Mesendoderm (in vitro differentiated cells): ENCODE results near the gene RNF187.
A peak's percentile ranks its signal among the peaks of the same experiment; 100 is the strongest.

ENCODE experiments used
- DNase-seq: peaks from one replicate; pipeline ENCODE4 v3.0.0; 2013
- H2AK5ac ChIP-seq: 2 replicates; pipeline ENCODE4 v1.6.1; 2013; ENCODE audit warnings: low read length, inconsistent platforms
- H2BK120ac ChIP-seq: 2 replicates; pipeline ENCODE4 v1.6.1; 2013; ENCODE audit warnings: low read depth, mild to moderate bottlenecking, low read length, moderate library complexity, mixed read lengths
- H2BK15ac ChIP-seq: replicated peaks from 2 replicates; pipeline ENCODE4 v1.6.1; 2013; ENCODE audit warnings: low read depth, mild to moderate bottlenecking, moderate library complexity
- H2BK5ac ChIP-seq: 2 replicates; pipeline ENCODE4 v1.6.1; 2013; ENCODE audit warnings: low read length, inconsistent platforms
- H3K18ac ChIP-seq: 2 replicates; pipeline ENCODE4 v1.6.1; 2013; ENCODE audit warnings: mild to moderate bottlenecking, low read length, mixed read lengths
- H3K23ac ChIP-seq: one replicate; pipeline ENCODE4 v1.6.1; 2013; ENCODE audit warnings: low read length
- H3K27ac ChIP-seq: 2 replicates; pipeline ENCODE4 v1.5.1; 2013; ENCODE audit warnings: low read depth, mild to moderate bottlenecking, inconsistent platforms, low read length, moderate library complexity
- H3K27me3 ChIP-seq: 2 replicates; pipeline ENCODE4 v1.6.1; 2013; ENCODE audit warnings: low read length, control low read depth, mild to moderate bottlenecking, inconsistent platforms; ENCODE audit not compliant: insufficient read depth, poor library complexity
- H3K36me3 ChIP-seq: 2 replicates; pipeline ENCODE4 v1.6.1; 2013; ENCODE audit warnings: low read length, inconsistent platforms; ENCODE audit not compliant: control insufficient read depth, insufficient read depth
- H3K4ac ChIP-seq: one replicate; pipeline ENCODE4 v1.6.1; 2013; ENCODE audit warnings: low read depth, mild to moderate bottlenecking, low read length, moderate library complexity
- H3K4me1 ChIP-seq: 2 replicates; pipeline ENCODE4 v1.6.1; 2013; ENCODE audit warnings: low read depth, low read length, inconsistent platforms; ENCODE audit not compliant: control insufficient read depth
- H3K4me2 ChIP-seq: 2 replicates; pipeline ENCODE4 v1.6.1; 2013; ENCODE audit warnings: low read length
- H3K4me3 ChIP-seq: 2 replicates; pipeline ENCODE4 v1.5.1; 2013; ENCODE audit warnings: mild to moderate bottlenecking, low read length
- H3K56ac ChIP-seq: one replicate; pipeline ENCODE4 v1.6.1; 2013; ENCODE audit warnings: low read length
- H3K79me1 ChIP-seq: 2 replicates; pipeline ENCODE4 v1.6.1; 2013; ENCODE audit warnings: low read length, inconsistent platforms
- H3K79me2 ChIP-seq: 2 replicates; pipeline ENCODE4 v1.6.1; 2013; ENCODE audit warnings: mild to moderate bottlenecking, low read length; ENCODE audit not compliant: control insufficient read depth, insufficient read depth
- H3K9ac ChIP-seq: 2 replicates; pipeline ENCODE4 v1.6.1; 2013; ENCODE audit warnings: low read length, inconsistent platforms
- H4K5ac ChIP-seq: one replicate; pipeline ENCODE4 v1.6.1; 2013; ENCODE audit warnings: low read length
- H4K8ac ChIP-seq: one replicate; pipeline ENCODE4 v1.6.1; 2013; ENCODE audit warnings: low read depth, mild to moderate bottlenecking, control low read depth, low read length, moderate library complexity
- WGBS: extraction: QIAGEN DNeasy Blood & Tissue Kit; methylation state at CpG from one replicate; pipeline ENCODE4 v1.1.7; 2013; ENCODE audit warnings: low lambda C conversion rate, missing lambda C conversion rate; ENCODE audit not compliant: insufficient coverage; ENCODE audit errors: extremely low coverage; 5-methylcytosine and 5-hydroxymethylcytosine counted together

The RNF187 gene

DNA sequence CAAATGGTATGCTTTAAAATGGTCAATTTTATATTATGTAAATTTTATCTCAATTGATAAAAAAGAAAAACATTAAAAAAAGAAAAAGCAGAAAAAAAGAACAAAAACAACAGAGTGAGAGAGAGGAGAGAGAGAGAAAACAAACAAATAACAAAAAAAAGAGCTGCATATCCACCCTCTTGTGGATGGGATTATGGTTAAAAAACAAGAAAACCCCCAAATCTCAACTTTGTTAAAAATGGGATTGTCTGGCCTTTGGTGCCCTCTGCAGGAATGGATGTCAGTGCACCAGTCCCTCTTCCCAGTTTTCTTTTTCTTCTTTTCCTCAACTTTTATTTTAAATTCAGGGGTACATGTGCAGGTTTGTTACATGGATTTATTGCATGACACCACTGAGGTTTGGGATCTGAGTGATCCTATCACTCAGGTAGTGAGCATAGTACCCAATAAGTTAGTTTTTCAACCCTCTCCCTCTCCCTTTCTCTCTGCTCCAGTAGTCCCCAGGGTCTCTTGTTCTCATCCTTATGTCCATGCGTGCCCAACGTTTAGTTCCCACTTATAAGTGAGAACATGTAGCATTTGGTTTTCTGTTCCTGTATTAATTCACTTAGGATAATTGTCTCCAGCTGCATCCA is 28.1 kb downstream of the RNF187 start:
- H3K23ac ChIP-seq = no peak overlapping the region

DNA sequence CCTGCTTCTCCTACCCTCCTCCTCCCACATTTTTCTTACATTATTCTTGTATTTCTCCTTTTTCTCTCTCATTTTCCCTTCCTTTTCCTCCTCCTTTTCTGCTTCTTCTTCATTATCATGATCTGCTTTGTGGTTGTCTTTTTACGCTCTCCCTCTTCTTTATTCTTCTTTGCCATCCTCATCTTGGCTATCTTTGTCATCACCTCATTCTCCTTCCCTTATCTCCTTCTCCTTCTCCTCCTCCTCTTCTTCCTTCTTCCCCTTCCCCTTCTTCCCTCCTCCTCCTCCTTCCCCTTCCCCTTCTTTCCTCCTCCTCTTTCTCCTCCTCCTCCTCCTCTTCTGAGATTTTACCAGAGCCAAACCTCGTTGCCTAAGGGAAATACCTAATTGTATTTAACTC is 30.5 kb downstream of the RNF187 start:
- no peak overlapping the region for H3K4me2 ChIP-seq
- H3K23ac ChIP-seq = no peak overlapping the region
- H3K4me3 ChIP-seq = no peak overlapping the region
- no peak overlapping the region for H3K4ac ChIP-seq
- no peak overlapping the region for H2BK120ac ChIP-seq
- H3K79me2 ChIP-seq = no peaks in the 10 kb centered on the region
- no peak overlapping the region for H3K9ac ChIP-seq
- H3K18ac ChIP-seq = no peak overlapping the region
- no peaks in the 10 kb centered on the region for H3K79me1 ChIP-seq
- no peak overlapping the region for H4K5ac ChIP-seq
- H4K8ac ChIP-seq = no peak overlapping the region
- H2BK5ac ChIP-seq = no peak overlapping the region
- no peaks in the 10 kb centered on the region for H3K4me1 ChIP-seq
- no peak overlapping the region for H3K27ac ChIP-seq
- H3K56ac ChIP-seq = no peak overlapping the region
- H3K27me3 ChIP-seq = no peaks in the 10 kb centered on the region
- WGBS = no CpG with 5 or more reads among the region's 2 CpGs
- H2AK5ac ChIP-seq = no peak overlapping the region
- no peak overlapping the region for H2BK15ac ChIP-seq
- DNase-seq = no peak
- H3K36me3 ChIP-seq = no peaks in the 10 kb centered on the region

More for the DNA sequence above, 28.1 kb downstream of the RNF187 start:
- no peak overlapping the region for H3K56ac ChIP-seq
- H2AK5ac ChIP-seq = no peak overlapping the region
- H3K4me2 ChIP-seq = no peak overlapping the region
- H2BK15ac ChIP-seq = no peak overlapping the region
- no peaks in the 10 kb centered on the region for H3K36me3 ChIP-seq
- no peak overlapping the region for H3K4me3 ChIP-seq
- no peaks in the 10 kb centered on the region for H3K4me1 ChIP-seq
- H4K8ac ChIP-seq = no peak overlapping the region
- no CpG with 5 or more reads among the region's 2 CpGs for WGBS
- H2BK5ac ChIP-seq = no peak overlapping the region
- no peaks in the 10 kb centered on the region for H3K79me1 ChIP-seq
- no peak overlapping the region for H3K27ac ChIP-seq
- no peak overlapping the region for H3K18ac ChIP-seq
- no peaks in the 10 kb centered on the region for H3K27me3 ChIP-seq
- no peak overlapping the region for H2BK120ac ChIP-seq
- DNase-seq = peak; percentile 60
- H3K79me2 ChIP-seq = no peaks in the 10 kb centered on the region
- H4K5ac ChIP-seq = no peak overlapping the region
- H3K4ac ChIP-seq = no peak overlapping the region
- no peak overlapping the region for H3K9ac ChIP-seq

DNA sequence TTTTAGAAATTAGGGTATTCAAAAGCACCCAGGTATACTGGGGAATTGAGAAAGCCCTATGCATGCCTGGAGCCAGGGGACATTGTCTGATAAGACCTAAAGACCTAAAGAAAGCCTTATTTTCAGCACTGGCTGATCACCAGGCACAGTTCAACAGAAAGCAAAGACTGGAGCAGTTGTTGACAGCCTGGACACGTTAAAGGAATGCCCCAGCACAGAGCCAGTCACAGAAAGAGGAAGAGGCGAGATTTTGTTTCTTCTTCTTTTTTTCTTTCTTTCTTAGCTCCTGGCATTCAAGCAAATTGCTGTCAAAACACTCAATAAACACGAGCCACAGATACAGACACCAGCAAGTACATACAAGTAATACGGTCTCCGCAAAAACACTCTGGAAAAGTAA is 40.4 kb downstream of the RNF187 start:
- no peaks in the 10 kb centered on the region for H3K79me1 ChIP-seq
- H2BK15ac ChIP-seq = no peak overlapping the region
- H2AK5ac ChIP-seq = no peak overlapping the region
- no peak overlapping the region for H3K18ac ChIP-seq
- H3K23ac ChIP-seq = no peak overlapping the region
- no peaks in the 10 kb centered on the region for H3K4me1 ChIP-seq
- H3K79me2 ChIP-seq = no peaks in the 10 kb centered on the region
- no peak overlapping the region for H3K27ac ChIP-seq
- H3K9ac ChIP-seq = no peak overlapping the region
- H2BK5ac ChIP-seq = no peak overlapping the region
- H3K27me3 ChIP-seq = no peaks in the 10 kb centered on the region
- no peak overlapping the region for H3K4me3 ChIP-seq
- H4K5ac ChIP-seq = no peak overlapping the region
- no peak overlapping the region for H4K8ac ChIP-seq
- no peak overlapping the region for H3K4ac ChIP-seq
- WGBS = no CpG with 5 or more reads among the region's 5 CpGs
- H2BK120ac ChIP-seq = no peak overlapping the region
- no peaks in the 10 kb centered on the region for H3K36me3 ChIP-seq
- no peak overlapping the region for H3K4me2 ChIP-seq
- no peak for DNase-seq
- no peak overlapping the region for H3K56ac ChIP-seq

DNA sequence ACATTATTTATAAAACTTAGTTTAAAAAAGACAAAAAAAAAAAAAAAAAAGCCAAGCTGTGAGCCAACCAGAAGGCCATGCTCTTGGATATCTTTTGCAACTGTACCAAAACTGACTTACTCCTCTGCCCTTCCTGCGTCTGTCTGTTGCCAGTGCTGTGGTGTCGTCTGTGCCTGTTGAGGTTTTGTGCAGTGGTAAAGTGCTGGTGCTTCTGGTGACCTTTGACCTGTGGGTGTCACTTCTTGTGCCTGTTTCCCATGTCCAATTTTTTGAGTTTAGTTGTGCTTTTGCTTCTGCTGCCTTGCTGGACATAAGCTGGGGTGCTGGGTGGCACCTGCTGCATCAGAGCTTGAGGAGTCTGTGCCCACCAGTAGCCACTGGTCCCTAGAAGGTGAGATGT is 41.4 kb downstream of the RNF187 start:
- H3K23ac ChIP-seq = no peak overlapping the region
- no peak overlapping the region for H3K9ac ChIP-seq
- H3K4me1 ChIP-seq = no peaks in the 10 kb centered on the region
- H3K4me3 ChIP-seq = no peak overlapping the region
- no peak overlapping the region for H3K4me2 ChIP-seq
- no peak overlapping the region for H2BK120ac ChIP-seq
- H2AK5ac ChIP-seq = no peak overlapping the region
- H3K27ac ChIP-seq = no peak overlapping the region
- H3K56ac ChIP-seq = no peak overlapping the region
- H2BK15ac ChIP-seq = no peak overlapping the region
- DNase-seq = no peak
- no peak overlapping the region for H3K4ac ChIP-seq
- H3K27me3 ChIP-seq = no peaks in the 10 kb centered on the region
- no peak overlapping the region for H4K5ac ChIP-seq
- no CpG with 5 or more reads among the region's 2 CpGs for WGBS
- H4K8ac ChIP-seq = no peak overlapping the region
- no peak overlapping the region for H2BK5ac ChIP-seq
- no peaks in the 10 kb centered on the region for H3K36me3 ChIP-seq
- no peaks in the 10 kb centered on the region for H3K79me2 ChIP-seq
- H3K18ac ChIP-seq = no peak overlapping the region
- no peaks in the 10 kb centered on the region for H3K79me1 ChIP-seq

DNA sequence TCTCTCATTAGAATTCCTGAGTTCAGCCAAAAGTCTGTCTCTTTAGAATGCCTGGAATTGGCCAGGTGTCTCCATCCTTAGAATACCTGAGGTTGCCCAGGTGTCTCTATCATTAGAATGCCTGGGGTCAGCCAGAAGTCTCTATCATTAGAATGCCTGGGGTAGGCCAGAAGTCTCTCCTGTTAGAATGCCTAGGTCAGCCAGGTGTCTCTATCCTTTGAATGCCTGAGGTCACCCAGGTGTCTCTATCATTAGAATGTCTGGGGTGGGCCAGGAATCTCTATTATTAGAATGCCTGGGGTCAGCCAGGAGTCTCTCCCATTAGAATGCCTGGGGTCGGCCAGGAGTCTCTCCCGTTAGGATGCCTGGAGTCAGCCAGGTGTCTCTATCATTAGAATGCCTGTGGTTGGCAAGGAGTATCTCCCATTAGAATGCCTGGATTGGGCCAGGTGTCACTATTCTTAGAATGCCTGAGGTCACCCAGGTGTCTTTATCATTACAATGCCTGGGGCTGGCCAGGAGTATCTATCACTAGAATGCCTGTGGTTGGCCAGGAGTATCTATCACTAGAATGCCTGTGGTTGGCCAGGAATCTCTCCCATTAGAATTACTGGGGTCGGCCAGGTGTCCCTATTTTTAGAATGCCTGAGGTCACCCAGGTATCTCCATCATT is 43.0 kb downstream of the RNF187 start:
- Histone ChIP-seq H3K9ac (no peak overlapping the region), H3K4me3 (no peak overlapping the region), H3K36me3 (no peaks in the 10 kb centered on the region), H3K79me2 (no peaks in the 10 kb centered on the region), H2AK5ac (no peak overlapping the region), H4K5ac (no peak overlapping the region), H3K4me2 (no peak overlapping the region), H3K56ac (no peak overlapping the region), H3K27ac (no peak overlapping the region), H3K27me3 (no peaks in the 10 kb centered on the region), H2BK5ac (no peak overlapping the region), H3K4me1 (no peaks in the 10 kb centered on the region), H3K18ac (no peak overlapping the region), H2BK15ac (no peak overlapping the region), H4K8ac (no peak overlapping the region), H2BK120ac (no peak overlapping the region), H3K79me1 (no peaks in the 10 kb centered on the region), H3K4ac (no peak overlapping the region), H3K23ac (no peak overlapping the region)
- no CpG with 5 or more reads among the region's 3 CpGs for WGBS
- DNase-seq = no peak
